ENCODE results near the gene IL12A.

IL12A gene

GRCh38 chr3:159947220-159947619 is 41.4 kb upstream of the IL12A start:
- ATAC-seq (ENCODE audit: low read depth): no peak
- no peaks in the 10 kb centered on the region for H3K4me1 ChIP-seq (ENCODE audit: insufficient read depth, poor library complexity, severe bottlenecking)
- H3K27ac ChIP-seq (ENCODE audit: poor library complexity, severe bottlenecking): no peak overlapping the region
- no peaks in the 10 kb centered on the region for H3K36me3 ChIP-seq (ENCODE audit: low read depth)
- H3K27me3 ChIP-seq (ENCODE audit: insufficient read depth, poor library complexity, severe bottlenecking): no peaks in the 10 kb centered on the region
- no peak overlapping the region for H3K4me3 ChIP-seq (ENCODE audit: severe bottlenecking)
- TF ChIP-seq CTCF (IDR thresholded peaks at IDR 0.05; ENCODE audit: poor library complexity, severe bottlenecking): no peak
- no peak for DNase-seq (ENCODE audit: low spot score)
- no peaks in the 10 kb centered on the region for H3K9me3 ChIP-seq (ENCODE audit: severe bottlenecking)

GRCh38 chr3:159948429-159949144 is 40.0 kb upstream of the IL12A start:
- no peak overlapping the region for H3K4me3 ChIP-seq (ENCODE audit: severe bottlenecking)
- ATAC-seq (ENCODE audit: low read depth) (no peak), DNase-seq (ENCODE audit: low spot score) (no peak)
- H3K4me1 ChIP-seq (ENCODE audit: insufficient read depth, poor library complexity, severe bottlenecking): no peaks in the 10 kb centered on the region
- TF ChIP-seq CTCF (IDR thresholded peaks at IDR 0.05; ENCODE audit: poor library complexity, severe bottlenecking): no peak
- H3K9me3 ChIP-seq (ENCODE audit: severe bottlenecking): no peaks in the 10 kb centered on the region
- H3K36me3 ChIP-seq (ENCODE audit: low read depth): no peaks in the 10 kb centered on the region
- H3K27ac ChIP-seq (ENCODE audit: poor library complexity, severe bottlenecking): no peak overlapping the region
- no peaks in the 10 kb centered on the region for H3K27me3 ChIP-seq (ENCODE audit: insufficient read depth, poor library complexity, severe bottlenecking)

- DNase-seq (ENCODE audit: low spot score): no peak
- no peaks in the 10 kb centered on the region for H3K27me3 ChIP-seq (ENCODE audit: insufficient read depth, poor library complexity, severe bottlenecking)
- no peak overlapping the region for H3K4me3 ChIP-seq (ENCODE audit: severe bottlenecking)
- no peaks in the 10 kb centered on the region for H3K9me3 ChIP-seq (ENCODE audit: severe bottlenecking)
- TF ChIP-seq CTCF (IDR thresholded peaks at IDR 0.05; ENCODE audit: poor library complexity, severe bottlenecking): no peak
- no peak overlapping the region for H3K27ac ChIP-seq (ENCODE audit: poor library complexity, severe bottlenecking)
- ATAC-seq (ENCODE audit: low read depth): no peak
- no peaks in the 10 kb centered on the region for H3K4me1 ChIP-seq (ENCODE audit: insufficient read depth, poor library complexity, severe bottlenecking)
- H3K36me3 ChIP-seq (ENCODE audit: low read depth): no peaks in the 10 kb centered on the region
Measured at GRCh38 chr3:159950156-159950898, 38.3 kb upstream of the IL12A start.

GRCh38 chr3:159951540-159951939 is 37.1 kb upstream of the IL12A start:
- TF ChIP-seq CTCF (IDR thresholded peaks at IDR 0.05; ENCODE audit: poor library complexity, severe bottlenecking): no peak
- DNase-seq (ENCODE audit: low spot score) (no peak), ATAC-seq (ENCODE audit: low read depth) (no peak)
- Histone ChIP-seq H3K9me3 (ENCODE audit: severe bottlenecking) (no peaks in the 10 kb centered on the region), H3K4me1 (ENCODE audit: insufficient read depth, poor library complexity, severe bottlenecking) (no peaks in the 10 kb centered on the region), H3K27me3 (ENCODE audit: insufficient read depth, poor library complexity, severe bottlenecking) (no peaks in the 10 kb centered on the region), H3K4me3 (ENCODE audit: severe bottlenecking) (no peak overlapping the region), H3K36me3 (ENCODE audit: low read depth) (no peaks in the 10 kb centered on the region), H3K27ac (ENCODE audit: poor library complexity, severe bottlenecking) (no peak overlapping the region)

Data from RWPE2 (cell line).